Measurements from ENCODE around the gene DISP2. TPM values are rescaled to one million over a fixed set of nuclear protein-coding genes. Genes with fewer than 3 reads are reported as not detected.

Gene DISP2
- total RNA-seq, 1 experiment from 2014 or later, result 1.3 TPM

- TF ChIP-seq CTCF (conservative IDR thresholded peaks at IDR 0.05), result no peak
- peaks cover 5% of the 10 kb centered on the region for H3K23me2 ChIP-seq (ENCODE audit: insufficient read length, low read depth, low read length, poor library complexity, severe bottlenecking)
- no peak overlapping the region for H2AK5ac ChIP-seq (ENCODE audit: insufficient read length, low read length)
- H3K27ac ChIP-seq (ENCODE audit: insufficient read length, low read depth, low read length), result no peak overlapping the region
- H2BK120ac ChIP-seq (ENCODE audit: low read depth, low read length, poor library complexity, severe bottlenecking), result no peak overlapping the region
- peaks cover 4% of the 10 kb centered on the region for H3K4me1 ChIP-seq (ENCODE audit: insufficient read depth, low read length)
- Mint-ChIP-seq H3K9me3 (no peaks in the 10 kb centered on the region), H3K27ac (no peak overlapping the region), H3K27me3 (ENCODE audit: low read depth) (no peaks in the 10 kb centered on the region; the same call in 1 of the 2 replicates), H3K4me3 (no peak overlapping the region), H3K36me3 (ENCODE audit: insufficient read depth in 1 of 3, low read depth in 3 of 3) (peaks cover 7 to 14% (median 12%) of the 10 kb centered on the region in 3 experiments), H3K4me1 (peaks cover 16 to 22% of the 10 kb centered on the region in 2 experiments)
- no peaks in the 10 kb centered on the region for H4K20me1 ChIP-seq (ENCODE audit: control insufficient read depth, insufficient read depth, insufficient read length)
- H3K4ac ChIP-seq (ENCODE audit: low read depth, low read length), result no peak overlapping the region
- H3K23ac ChIP-seq (ENCODE audit: insufficient read length, low read depth, low read length), result no peak overlapping the region
- H4K5ac ChIP-seq (ENCODE audit: insufficient read length, low read depth, low read length), result no peak overlapping the region
- no peak overlapping the region for H2BK12ac ChIP-seq (ENCODE audit: insufficient read length, low read depth, low read length)
- no peak overlapping the region for H2BK5ac ChIP-seq (ENCODE audit: insufficient read length, low read length)
- no peak overlapping the region for H4K8ac ChIP-seq (replicated peaks; ENCODE audit: insufficient read length, low read depth, low read length)
- H2AFZ ChIP-seq (ENCODE audit: low read length), result no peak overlapping the region
- no peak overlapping the region for H2BK15ac ChIP-seq (ENCODE audit: low read depth, low read length)
- H2BK20ac ChIP-seq (ENCODE audit: low read depth, low read length, poor library complexity, severe bottlenecking), result no peak overlapping the region
- H3K9me3 ChIP-seq (ENCODE audit: control insufficient read depth, low read depth, low read length), result no peaks in the 10 kb centered on the region
- no peak for DNase-seq
- no peaks in the 10 kb centered on the region for H3K27me3 ChIP-seq (ENCODE audit: insufficient read depth, low read length)
- H3K79me2 ChIP-seq (ENCODE audit: insufficient read depth, low read length), result peaks cover 6% of the 10 kb centered on the region; the same call in 1 of the 2 replicates
- H3K4me2 ChIP-seq (ENCODE audit: insufficient read depth, insufficient read length, low read length), result no peak overlapping the region
- H3T11ph ChIP-seq (ENCODE audit: low read length), result no peak overlapping the region
- no peak overlapping the region for H3K18ac ChIP-seq (ENCODE audit: insufficient read length, low read depth, low read length)
- WGBS (ENCODE audit: extremely low coverage, insufficient read length, low lambda C conversion rate), result no CpG with 5 or more reads among the region's 4 CpGs
- peaks cover 4% of the 10 kb centered on the region for H3K79me1 ChIP-seq (ENCODE audit: insufficient read depth, low read depth, low read length, poor library complexity, severe bottlenecking)
- no peak overlapping the region for H3K9ac ChIP-seq (ENCODE audit: extremely low read depth, insufficient read length, low read length)
- H3K14ac ChIP-seq (ENCODE audit: insufficient read depth, low read length), result no peak overlapping the region
- H3K56ac ChIP-seq (ENCODE audit: insufficient read length, low read depth, low read length), result no peak overlapping the region
- no peak overlapping the region for H4K91ac ChIP-seq (ENCODE audit: insufficient read length, low read depth, low read length)
These were observed 21.8 kb downstream of the DISP2 start for GRCh38 chr15:40379853-40380252.
